SH-SY5Y (cell line): Measurements from ENCODE around the gene ADK.

ENCODE experiments used
- GATA2 ChIP-seq: IDR thresholded peaks from 2 replicates; pipeline ENCODE4 v1.6.1; 2011; ENCODE audit warnings: mild to moderate bottlenecking, low read depth, low read length
- GATA3 ChIP-seq: IDR thresholded peaks from 2 replicates; pipeline ENCODE4 v1.6.1; 2011; ENCODE audit warnings: low read depth, mild to moderate bottlenecking, low read length, moderate library complexity

DNA sequence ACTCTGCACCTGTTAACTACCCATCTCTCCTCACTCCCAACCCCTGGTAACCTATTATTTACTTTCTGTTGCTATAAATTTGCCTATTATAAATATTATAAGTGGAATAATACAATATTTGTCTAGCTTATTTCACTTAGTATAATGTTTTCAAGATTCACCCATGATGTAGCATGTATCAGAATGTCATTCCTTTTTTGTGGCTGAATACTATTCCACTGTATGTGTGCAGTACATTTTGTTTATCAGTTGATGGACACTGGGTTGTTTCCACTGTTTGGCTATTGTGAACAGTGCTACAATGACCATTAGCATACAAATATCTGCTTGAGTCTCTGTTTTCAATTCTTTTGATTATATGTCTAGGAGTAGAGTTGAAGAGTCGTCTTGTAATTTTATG lies 582.6 kb downstream of the ADK start:
- TF ChIP-seq GATA3 = no peak
- no peak for TF ChIP-seq GATA2
